MM.1S (cell line): ENCODE results near the gene COMMD10.

ENCODE experiments used
- DNase-seq: peaks from one replicate; pipeline ENCODE4 v3.0.0-alpha.2; 2015
- H2AFZ ChIP-seq: fragments of 300-600 bp; sonication (generic); 2 replicates; pipeline ENCODE4 v1.6.0; 2016; ENCODE audit warnings: antibody characterized with exemption, low read length
- H3F3A ChIP-seq: fragments of 300-600 bp; sonication (generic); 2 replicates; pipeline ENCODE4 v1.6.1; 2016; ENCODE audit warnings: mild to moderate bottlenecking, antibody characterized with exemption, low read length, moderate library complexity, mixed read lengths; ENCODE audit not compliant: insufficient read depth
- H3K27ac ChIP-seq: fragments of 300-600 bp; sonication (generic); 2 replicates; pipeline ENCODE4 v1.5.1; 2016; ENCODE audit warnings: mild to moderate bottlenecking, low read length
- H3K27me3 ChIP-seq: fragments of 300-600 bp; sonication (generic); replicated peaks from 2 replicates; pipeline ENCODE4 v1.6.0; 2016; ENCODE audit warnings: low read length; ENCODE audit not compliant: insufficient read depth
- H3K36me3 ChIP-seq: fragments of 300-600 bp; sonication (generic); replicated peaks from 2 replicates; pipeline ENCODE4 v1.6.1; 2016; ENCODE audit warnings: mild to moderate bottlenecking, low read length, mixed read lengths; ENCODE audit not compliant: insufficient read depth
- H3K4me1 ChIP-seq: fragments of 300-600 bp; sonication (generic); 2 replicates; pipeline ENCODE4 v1.6.1; 2016; ENCODE audit warnings: low read length, mixed read lengths
- H3K4me2 ChIP-seq: fragments of 300-600 bp; sonication (generic); 2 replicates; pipeline ENCODE4 v1.6.0; 2016; ENCODE audit warnings: low read depth, low read length
- H3K4me3 ChIP-seq: fragments of 300-600 bp; sonication (generic); 2 replicates; pipeline ENCODE4 v1.5.1; 2016; ENCODE audit warnings: low read length, mixed read lengths
- H3K79me2 ChIP-seq: fragments of 300-600 bp; sonication (generic); 2 replicates; pipeline ENCODE4 v1.6.1; 2016; ENCODE audit warnings: mixed run types, low read length, mixed read lengths
- H3K9ac ChIP-seq: fragments of 300-600 bp; sonication (generic); 2 replicates; pipeline ENCODE4 v1.6.1; 2016; ENCODE audit warnings: low read length, mixed read lengths
- H3K9me2 ChIP-seq: fragments of 300-600 bp; sonication (generic); replicated peaks from 2 replicates; pipeline ENCODE4 v1.6.1; 2016; ENCODE audit warnings: mild to moderate bottlenecking, low read length, mixed read lengths; ENCODE audit not compliant: insufficient read depth
- H3K9me3 ChIP-seq: fragments of 300-600 bp; sonication (generic); replicated peaks from 2 replicates; pipeline ENCODE4 v1.6.1; 2016; ENCODE audit warnings: mild to moderate bottlenecking, low read length, mixed read lengths; ENCODE audit not compliant: insufficient read depth
- H4K20me1 ChIP-seq: fragments of 300-600 bp; sonication (generic); 2 replicates; pipeline ENCODE4 v1.6.1; 2016; ENCODE audit warnings: mild to moderate bottlenecking, low read length, moderate library complexity, mixed read lengths; ENCODE audit not compliant: insufficient read depth
- EZH2 ChIP-seq: fragments of 300-600 bp; sonication (generic); optimal IDR thresholded peaks from 2 replicates; pipeline ENCODE3; 2017; ENCODE audit warnings: low read depth, mild to moderate bottlenecking, antibody characterized with exemption, low read length, mixed read lengths
- EZH2phosphoT487 ChIP-seq: fragments of 300-600 bp; sonication (generic); IDR thresholded peaks from 2 replicates; pipeline ENCODE4 v1.6.1; 2018; ENCODE audit warnings: antibody characterized with exemption, low read length
- TF ChIP-seq, protein P1 (sequence below): fragments of 300-600 bp; sonication (generic); IDR thresholded peaks from 2 replicates; pipeline ENCODE4 v1.5.1; 2016; ENCODE audit warnings: antibody characterized with exemption, low read length, mixed read lengths

COMMD10 gene

DNA sequence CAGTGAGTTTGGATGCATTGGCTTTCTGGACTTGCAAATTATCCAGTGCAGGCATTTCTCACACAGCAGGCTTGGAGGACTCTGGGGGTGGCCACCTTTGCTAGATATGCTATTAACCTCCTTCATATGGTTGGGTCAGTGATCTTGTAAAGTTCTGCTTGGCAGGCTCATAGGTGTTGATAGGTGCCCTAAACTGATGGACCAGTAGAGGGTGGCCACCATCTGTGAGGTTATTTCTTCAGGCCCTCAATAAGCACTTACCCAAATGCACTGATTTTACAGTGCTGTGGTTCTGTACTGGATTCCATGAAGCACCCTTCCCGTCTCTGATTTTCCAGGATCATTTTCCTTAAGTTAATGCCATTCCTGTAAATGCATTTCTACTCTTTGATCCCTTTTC, 216.3 kb downstream of the COMMD10 start:
- H3F3A ChIP-seq: no peaks in the 10 kb centered on the region
- no peak for DNase-seq
- H3K9ac ChIP-seq: no peak overlapping the region
- no peak overlapping the region for H3K4me3 ChIP-seq
- no peaks in the 10 kb centered on the region for H3K4me1 ChIP-seq
- TF ChIP-seq EZH2: no peak
- TF ChIP-seq, protein P1, sequence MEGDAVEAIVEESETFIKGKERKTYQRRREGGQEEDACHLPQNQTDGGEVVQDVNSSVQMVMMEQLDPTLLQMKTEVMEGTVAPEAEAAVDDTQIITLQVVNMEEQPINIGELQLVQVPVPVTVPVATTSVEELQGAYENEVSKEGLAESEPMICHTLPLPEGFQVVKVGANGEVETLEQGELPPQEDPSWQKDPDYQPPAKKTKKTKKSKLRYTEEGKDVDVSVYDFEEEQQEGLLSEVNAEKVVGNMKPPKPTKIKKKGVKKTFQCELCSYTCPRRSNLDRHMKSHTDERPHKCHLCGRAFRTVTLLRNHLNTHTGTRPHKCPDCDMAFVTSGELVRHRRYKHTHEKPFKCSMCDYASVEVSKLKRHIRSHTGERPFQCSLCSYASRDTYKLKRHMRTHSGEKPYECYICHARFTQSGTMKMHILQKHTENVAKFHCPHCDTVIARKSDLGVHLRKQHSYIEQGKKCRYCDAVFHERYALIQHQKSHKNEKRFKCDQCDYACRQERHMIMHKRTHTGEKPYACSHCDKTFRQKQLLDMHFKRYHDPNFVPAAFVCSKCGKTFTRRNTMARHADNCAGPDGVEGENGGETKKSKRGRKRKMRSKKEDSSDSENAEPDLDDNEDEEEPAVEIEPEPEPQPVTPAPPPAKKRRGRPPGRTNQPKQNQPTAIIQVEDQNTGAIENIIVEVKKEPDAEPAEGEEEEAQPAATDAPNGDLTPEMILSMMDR: no peak
- H3K36me3 ChIP-seq: no peaks in the 10 kb centered on the region
- H3K4me2 ChIP-seq: no peak overlapping the region
- no peak overlapping the region for H3K27ac ChIP-seq
- no peaks in the 10 kb centered on the region for H3K27me3 ChIP-seq
- H3K9me2 ChIP-seq: no peaks in the 10 kb centered on the region
- no peaks in the 10 kb centered on the region for H3K79me2 ChIP-seq
- H4K20me1 ChIP-seq: no peaks in the 10 kb centered on the region
- H3K9me3 ChIP-seq: no peaks in the 10 kb centered on the region
- H2AFZ ChIP-seq: no peak overlapping the region

DNA sequence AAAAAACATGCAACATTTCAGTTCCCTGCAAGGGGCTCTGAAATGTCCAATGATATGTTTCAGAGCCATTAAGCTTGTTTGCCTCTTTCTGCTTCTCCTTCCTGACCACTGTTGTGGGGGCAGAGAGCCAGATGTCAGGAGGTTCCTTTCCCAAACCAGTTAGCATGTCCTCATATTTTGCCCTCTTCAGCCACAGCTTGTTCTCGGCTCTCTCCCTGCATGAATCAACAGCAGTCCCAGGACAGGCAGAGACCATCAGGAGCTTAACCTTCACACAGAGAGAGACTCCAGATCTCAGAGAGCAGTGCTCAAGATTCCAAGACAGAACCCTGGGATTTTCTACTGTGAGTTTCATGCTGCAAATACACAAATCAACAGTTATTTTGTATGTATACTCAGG, 218.5 kb downstream of the COMMD10 start:
- Histone ChIP-seq H3K9me2 (no peaks in the 10 kb centered on the region), H3K36me3 (no peaks in the 10 kb centered on the region), H3K79me2 (no peaks in the 10 kb centered on the region)

GRCh38 chr5:116303810-116304209, 219.0 kb downstream of the COMMD10 start:
- H3K27me3 ChIP-seq: no peaks in the 10 kb centered on the region
- H3K79me2 ChIP-seq: no peaks in the 10 kb centered on the region
- no peak overlapping the region for H2AFZ ChIP-seq
- H3K4me3 ChIP-seq: no peak overlapping the region
- H3K4me2 ChIP-seq: no peak overlapping the region
- no peaks in the 10 kb centered on the region for H4K20me1 ChIP-seq
- no peaks in the 10 kb centered on the region for H3K9me2 ChIP-seq
- H3K9me3 ChIP-seq: no peaks in the 10 kb centered on the region
- TF ChIP-seq EZH2phosphoT487 (no peak), EZH2 (no peak)
- TF ChIP-seq, protein P1: no peak
- no peaks in the 10 kb centered on the region for H3F3A ChIP-seq
- H3K4me1 ChIP-seq: no peaks in the 10 kb centered on the region
- H3K36me3 ChIP-seq: no peaks in the 10 kb centered on the region
- no peak for DNase-seq
- no peak overlapping the region for H3K27ac ChIP-seq
- H3K9ac ChIP-seq: no peak overlapping the region

More for the DNA sequence above, 218.5 kb downstream of the COMMD10 start:
- no peaks in the 10 kb centered on the region for H3K4me1 ChIP-seq
- no peaks in the 10 kb centered on the region for H3K9me3 ChIP-seq
- no peak overlapping the region for H3K4me2 ChIP-seq
- H3K9ac ChIP-seq: no peak overlapping the region
- no peaks in the 10 kb centered on the region for H4K20me1 ChIP-seq
- no peaks in the 10 kb centered on the region for H3F3A ChIP-seq
- no peak overlapping the region for H2AFZ ChIP-seq
- no peak overlapping the region for H3K4me3 ChIP-seq
- DNase-seq: no peak
- TF ChIP-seq EZH2phosphoT487: no peak
- TF ChIP-seq, protein P1: no peak
- no peak for TF ChIP-seq EZH2
- no peaks in the 10 kb centered on the region for H3K27me3 ChIP-seq
- H3K27ac ChIP-seq: no peak overlapping the region

DNA sequence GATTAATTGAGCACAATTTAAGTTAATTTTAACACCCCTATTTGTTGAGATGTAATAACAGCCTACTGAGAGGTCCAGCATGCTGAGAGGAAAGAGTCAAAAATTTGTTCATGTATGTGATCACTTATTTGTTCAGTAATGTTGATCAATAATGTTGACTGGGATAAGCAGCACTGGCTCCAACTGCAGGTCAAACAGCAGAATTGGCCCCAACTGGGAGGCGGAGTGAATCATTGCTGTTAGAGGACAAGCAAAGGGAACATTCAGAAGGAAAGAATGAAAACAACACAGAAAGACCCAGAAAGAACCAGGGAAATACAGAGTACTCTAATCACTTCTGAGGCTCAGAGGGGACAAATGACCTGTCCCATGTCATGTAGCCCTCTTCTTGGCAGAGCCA, 221.1 kb downstream of the COMMD10 start:
- Histone ChIP-seq H3F3A (no peaks in the 10 kb centered on the region), H3K27ac (no peak overlapping the region), H3K79me2 (no peaks in the 10 kb centered on the region), H3K4me2 (no peak overlapping the region), H3K4me1 (no peaks in the 10 kb centered on the region), H3K27me3 (no peaks in the 10 kb centered on the region), H3K9me2 (no peaks in the 10 kb centered on the region), H3K36me3 (no peaks in the 10 kb centered on the region), H3K9ac (no peak overlapping the region), H4K20me1 (no peaks in the 10 kb centered on the region), H3K4me3 (no peak overlapping the region), H3K9me3 (no peaks in the 10 kb centered on the region), H2AFZ (no peak overlapping the region)
- TF ChIP-seq EZH2phosphoT487 (no peak), EZH2 (no peak)
- TF ChIP-seq, protein P1: no peak
- DNase-seq: no peak
